ENCODE measurements around the gene STXBP4. TPM values are rescaled to one million over a fixed set of nuclear protein-coding genes. Genes with fewer than 3 reads are reported as not detected.

Gene STXBP4
- total RNA-seq, 4 donors from 2014 or later = 8.0 to 57.6 (median 18.8) TPM

GRCh38 chr17:54932711-54933110 is 35.9 kb upstream of the STXBP4 start:
- TF ChIP-seq POLR2A (IDR thresholded peaks at IDR 0.05) = no peak
- TF ChIP-seq CTCF (IDR thresholded peaks at IDR 0.05) = no peak
- H3K27me3 ChIP-seq = no peaks in the 10 kb centered on the region
- peak overlapping the region in 3 of 4 donors; percentile 9 to 63 (median 40) for H3K27ac ChIP-seq
- H3K4me3 ChIP-seq = no peak overlapping the region
- peaks cover 0 to 29% (median 0%) of the 10 kb centered on the region in 3 donors for H3K36me3 ChIP-seq
- H3K9me3 ChIP-seq = no peaks in the 10 kb centered on the region
- DNase-seq = no peak
- peaks cover 0 to 26% (median 0%) of the 10 kb centered on the region in 4 donors for H3K4me1 ChIP-seq

GRCh38 chr17:54933921-54934320 is 34.6 kb upstream of the STXBP4 start:
- no peak overlapping the region for H3K4me3 ChIP-seq
- peaks cover 0 to 19% (median 0%) of the 10 kb centered on the region in 4 donors for H3K4me1 ChIP-seq
- peaks cover 0 to 40% (median 0%) of the 10 kb centered on the region in 3 donors for H3K36me3 ChIP-seq
- H3K27ac ChIP-seq = peak overlapping the region in 2 of 4 donors; percentile 40 to 63
- TF ChIP-seq CTCF (IDR thresholded peaks at IDR 0.05) (no peak), POLR2A (IDR thresholded peaks at IDR 0.05) (no peak)
- no peaks in the 10 kb centered on the region for H3K9me3 ChIP-seq
- no peak for DNase-seq
- H3K27me3 ChIP-seq = no peaks in the 10 kb centered on the region

GRCh38 chr17:54935471-54935870 is 33.1 kb upstream of the STXBP4 start:
- peaks cover 0 to 19% (median 0%) of the 10 kb centered on the region in 4 donors for H3K4me1 ChIP-seq
- TF ChIP-seq POLR2A (IDR thresholded peaks at IDR 0.05) = no peak
- TF ChIP-seq CTCF (IDR thresholded peaks at IDR 0.05) = no peak
- no peaks in the 10 kb centered on the region for H3K9me3 ChIP-seq
- peaks cover 0 to 46% (median 0%) of the 10 kb centered on the region in 3 donors for H3K36me3 ChIP-seq
- H3K4me3 ChIP-seq = no peak overlapping the region
- no peak for DNase-seq
- H3K27ac ChIP-seq = peak overlapping the region in 2 of 4 donors; percentile 40 to 68
- no peaks in the 10 kb centered on the region for H3K27me3 ChIP-seq

GRCh38 chr17:54937018-54937417 is 31.5 kb upstream of the STXBP4 start:
- Histone ChIP-seq H3K4me3 (no peak overlapping the region), H3K9me3 (no peaks in the 10 kb centered on the region), H3K27ac (no peak overlapping the region), H3K4me1 (peaks cover 0 to 19% (median 0%) of the 10 kb centered on the region in 4 donors), H3K36me3 (peaks cover 0 to 36% (median 0%) of the 10 kb centered on the region in 3 donors), H3K27me3 (no peaks in the 10 kb centered on the region)
- DNase-seq = no peak
- no peak for TF ChIP-seq POLR2A (IDR thresholded peaks at IDR 0.05)
- TF ChIP-seq CTCF (IDR thresholded peaks at IDR 0.05) = no peak

GRCh38 chr17:54937426-54937825 is 31.1 kb upstream of the STXBP4 start:
- Histone ChIP-seq H3K27ac (no peak overlapping the region), H3K4me3 (no peak overlapping the region), H3K36me3 (peaks cover 0 to 36% (median 0%) of the 10 kb centered on the region in 3 donors), H3K4me1 (peaks cover 0 to 16% (median 0%) of the 10 kb centered on the region in 4 donors), H3K27me3 (no peaks in the 10 kb centered on the region), H3K9me3 (no peaks in the 10 kb centered on the region)
- TF ChIP-seq CTCF (IDR thresholded peaks at IDR 0.05) (no peak), POLR2A (IDR thresholded peaks at IDR 0.05) (no peak)
- DNase-seq = no peak

- no peaks in the 10 kb centered on the region for H3K9me3 ChIP-seq
- H3K36me3 ChIP-seq = peaks cover 0 to 36% (median 0%) of the 10 kb centered on the region in 3 donors
- no peak overlapping the region for H3K27ac ChIP-seq
- H3K27me3 ChIP-seq = no peaks in the 10 kb centered on the region
- no peak for DNase-seq
- no peaks in the 10 kb centered on the region for H3K4me1 ChIP-seq
- no peak overlapping the region for H3K4me3 ChIP-seq
- TF ChIP-seq POLR2A (IDR thresholded peaks at IDR 0.05) = no peak
- TF ChIP-seq CTCF (IDR thresholded peaks at IDR 0.05) = no peak
These were observed 27.3 kb upstream of the STXBP4 start for GRCh38 chr17:54941285-54941684.
